ENCODE data around the gene SEC14L5.
"Not testable (repeated sequence)": the region's sequence is repeated elsewhere in the genome, so short reads cannot be mapped to it uniquely, and the experiment has no call there.

SEC14L5 gene

GRCh38 chr16:4918781-4919251, 39.3 kb upstream of the SEC14L5 start:
- no peaks in the 10 kb centered on the region for H3K36me3 ChIP-seq (ENCODE audit: control insufficient read depth in 1 of 2, insufficient read depth in 2 of 2, low read length in 2 of 2)
- H3K9me3 ChIP-seq (ENCODE audit: control insufficient read depth in 1 of 2, low read length in 2 of 2) = no peaks in the 10 kb centered on the region
- no peak overlapping the region for H3K4me3 ChIP-seq (ENCODE audit: low read depth in 1 of 2, low read length in 2 of 2)
- H3K4me1 ChIP-seq (ENCODE audit: control insufficient read depth in 1 of 2, insufficient read depth in 2 of 2, low read length in 2 of 2) = no peaks in the 10 kb centered on the region
- no peaks in the 10 kb centered on the region for H3K27me3 ChIP-seq (ENCODE audit: low read depth, low read length)
- H3K27ac ChIP-seq (ENCODE audit: low read length) = no peak overlapping the region

GRCh38 chr16:4920826-4921225, 37.3 kb upstream of the SEC14L5 start:
- Histone ChIP-seq H3K36me3 (ENCODE audit: control insufficient read depth in 1 of 2, insufficient read depth in 2 of 2, low read length in 2 of 2) (no peaks in the 10 kb centered on the region), H3K27me3 (ENCODE audit: low read depth, low read length) (no peaks in the 10 kb centered on the region), H3K27ac (ENCODE audit: low read length) (no peak overlapping the region), H3K9me3 (ENCODE audit: control insufficient read depth in 1 of 2, low read length in 2 of 2) (no peaks in the 10 kb centered on the region), H3K4me3 (ENCODE audit: low read depth in 1 of 2, low read length in 2 of 2) (no peak overlapping the region), H3K4me1 (ENCODE audit: control insufficient read depth in 1 of 2, insufficient read depth in 2 of 2, low read length in 2 of 2) (peaks cover 4 to 5% of the 10 kb centered on the region in 2 donors)

DNA sequence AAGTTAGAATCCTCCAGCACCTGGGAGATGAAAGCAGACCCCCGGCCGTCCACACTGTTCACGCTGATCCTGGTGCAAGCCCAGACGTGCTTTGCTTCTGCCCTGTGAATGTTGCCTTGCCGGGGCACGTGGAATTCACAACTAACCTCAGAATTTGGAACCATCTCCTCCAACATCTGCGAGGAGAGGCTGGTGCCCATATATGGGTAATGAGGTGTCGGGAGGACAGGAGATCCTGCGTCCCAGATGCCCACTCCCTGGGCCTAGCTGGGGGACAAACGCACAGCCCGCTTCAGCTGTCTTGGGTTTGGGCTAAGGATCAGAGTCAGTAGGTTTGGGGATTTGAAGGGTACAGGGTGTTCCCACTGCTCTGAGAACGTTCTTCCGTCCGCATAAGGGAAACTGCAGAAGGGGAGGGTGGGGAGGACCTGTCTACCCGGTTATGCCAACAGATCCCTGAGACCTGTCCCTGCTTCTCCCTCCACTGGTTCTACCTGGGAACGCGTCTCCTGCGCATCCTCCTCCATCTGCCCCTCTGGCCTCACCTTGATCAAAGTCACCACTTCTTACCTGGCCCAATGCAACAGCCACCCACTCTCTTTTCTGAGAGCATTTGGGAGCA, 35.3 kb upstream of the SEC14L5 start:
- Histone ChIP-seq H3K4me1 (ENCODE audit: control insufficient read depth in 1 of 2, insufficient read depth in 2 of 2, low read length in 2 of 2) (peaks cover 4 to 5% of the 10 kb centered on the region in 2 donors), H3K27me3 (ENCODE audit: low read depth, low read length) (no peaks in the 10 kb centered on the region), H3K4me3 (ENCODE audit: low read depth in 1 of 2, low read length in 2 of 2) (no peak overlapping the region), H3K27ac (ENCODE audit: low read length) (no peak overlapping the region), H3K36me3 (ENCODE audit: control insufficient read depth in 1 of 2, insufficient read depth in 2 of 2, low read length in 2 of 2) (peaks cover 5% of the 10 kb centered on the region in 2 donors), H3K9me3 (ENCODE audit: control insufficient read depth in 1 of 2, low read length in 2 of 2) (peaks cover 9% of the 10 kb centered on the region in 2 donors)

GRCh38 chr16:4923853-4924252, 34.3 kb upstream of the SEC14L5 start:
- Histone ChIP-seq H3K27me3 (ENCODE audit: low read depth, low read length) (no peaks in the 10 kb centered on the region), H3K27ac (ENCODE audit: low read length) (no peak overlapping the region), H3K4me1 (ENCODE audit: control insufficient read depth in 1 of 2, insufficient read depth in 2 of 2, low read length in 2 of 2) (peaks cover 4 to 5% of the 10 kb centered on the region in 2 donors), H3K9me3 (ENCODE audit: control insufficient read depth in 1 of 2, low read length in 2 of 2) (peaks cover 9% of the 10 kb centered on the region in 2 donors), H3K36me3 (ENCODE audit: control insufficient read depth in 1 of 2, insufficient read depth in 2 of 2, low read length in 2 of 2) (peaks cover 5% of the 10 kb centered on the region in 2 donors), H3K4me3 (ENCODE audit: low read depth in 1 of 2, low read length in 2 of 2) (no peak overlapping the region)

GRCh38 chr16:4924593-4925292, 33.4 kb upstream of the SEC14L5 start:
- H3K9me3 ChIP-seq (ENCODE audit: control insufficient read depth in 1 of 2, low read length in 2 of 2) = peaks cover 9% of the 10 kb centered on the region in 2 donors
- H3K36me3 ChIP-seq (ENCODE audit: control insufficient read depth in 1 of 2, insufficient read depth in 2 of 2, low read length in 2 of 2) = peaks cover 5% of the 10 kb centered on the region in 2 donors
- no peak overlapping the region for H3K4me3 ChIP-seq (ENCODE audit: low read depth in 1 of 2, low read length in 2 of 2)
- no peak overlapping the region for H3K27ac ChIP-seq (ENCODE audit: low read length)
- no peaks in the 10 kb centered on the region for H3K27me3 ChIP-seq (ENCODE audit: low read depth, low read length)
- H3K4me1 ChIP-seq (ENCODE audit: control insufficient read depth in 1 of 2, insufficient read depth in 2 of 2, low read length in 2 of 2) = peaks cover 4 to 5% of the 10 kb centered on the region in 2 donors

- Histone ChIP-seq H3K4me1 (ENCODE audit: control insufficient read depth in 1 of 2, insufficient read depth in 2 of 2, low read length in 2 of 2) (peaks cover 4 to 5% of the 10 kb centered on the region in 2 donors), H3K27ac (ENCODE audit: low read length) (no peak overlapping the region), H3K36me3 (ENCODE audit: control insufficient read depth in 1 of 2, insufficient read depth in 2 of 2, low read length in 2 of 2) (peaks cover 5% of the 10 kb centered on the region in 2 donors)
These were observed 32.9 kb upstream of the SEC14L5 start for GRCh38 chr16:4925293-4925607.

GRCh38 chr16:4925791-4926190, 32.3 kb upstream of the SEC14L5 start:
- H3K27me3 ChIP-seq (ENCODE audit: low read depth, low read length) = no peaks in the 10 kb centered on the region
- no peak overlapping the region for H3K27ac ChIP-seq (ENCODE audit: low read length)
- H3K9me3 ChIP-seq (ENCODE audit: control insufficient read depth in 1 of 2, low read length in 2 of 2) = peaks cover 9% of the 10 kb centered on the region in 2 donors
- H3K4me1 ChIP-seq (ENCODE audit: control insufficient read depth in 1 of 2, insufficient read depth in 2 of 2, low read length in 2 of 2) = peaks cover 4 to 5% of the 10 kb centered on the region in 2 donors
- H3K4me3 ChIP-seq (ENCODE audit: low read depth in 1 of 2, low read length in 2 of 2) = no peak overlapping the region
- H3K36me3 ChIP-seq (ENCODE audit: control insufficient read depth in 1 of 2, insufficient read depth in 2 of 2, low read length in 2 of 2) = peaks cover 5% of the 10 kb centered on the region in 2 donors

More at GRCh38 chr16:4925293-4925607, 32.9 kb upstream of the SEC14L5 start:
- no peak overlapping the region for H3K4me3 ChIP-seq (ENCODE audit: low read depth in 1 of 2, low read length in 2 of 2)
- no peaks in the 10 kb centered on the region for H3K27me3 ChIP-seq (ENCODE audit: low read depth, low read length)
- H3K9me3 ChIP-seq (ENCODE audit: control insufficient read depth in 1 of 2, low read length in 2 of 2) = peaks cover 9% of the 10 kb centered on the region in 2 donors

DNA sequence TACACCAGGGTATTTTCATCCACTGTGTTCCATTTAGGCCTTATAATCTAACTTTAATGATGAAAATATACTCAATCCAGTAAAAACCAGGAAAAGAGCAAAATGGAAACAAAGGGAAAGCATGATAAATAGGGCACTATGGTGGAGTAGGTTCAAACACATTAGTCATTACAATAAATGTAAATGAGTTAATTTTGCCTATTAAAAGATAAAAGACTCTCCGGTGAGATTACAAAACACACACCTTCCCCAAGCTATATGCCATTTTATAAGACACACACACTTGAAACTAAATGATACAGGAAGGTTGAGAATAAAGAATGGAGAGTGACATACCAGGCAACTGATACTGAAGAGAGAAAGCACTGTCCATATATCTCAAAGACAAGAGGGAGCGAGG, 31.2 kb upstream of the SEC14L5 start:
- Histone ChIP-seq H3K36me3 (ENCODE audit: control insufficient read depth in 1 of 2, insufficient read depth in 2 of 2, low read length in 2 of 2) (peaks cover 5% of the 10 kb centered on the region in 2 donors), H3K4me3 (ENCODE audit: low read depth in 1 of 2, low read length in 2 of 2) (no peak overlapping the region), H3K27ac (ENCODE audit: low read length) (no peak overlapping the region), H3K9me3 (ENCODE audit: control insufficient read depth in 1 of 2, low read length in 2 of 2) (peaks cover 9% of the 10 kb centered on the region in 2 donors), H3K4me1 (ENCODE audit: control insufficient read depth in 1 of 2, insufficient read depth in 2 of 2, low read length in 2 of 2) (peaks cover 4 to 5% of the 10 kb centered on the region in 2 donors), H3K27me3 (ENCODE audit: low read depth, low read length) (no peaks in the 10 kb centered on the region)

GRCh38 chr16:4927661-4928060, 30.5 kb upstream of the SEC14L5 start:
- Histone ChIP-seq H3K27me3 (ENCODE audit: low read depth, low read length) (no peaks in the 10 kb centered on the region), H3K27ac (ENCODE audit: low read length) (no peak overlapping the region), H3K4me1 (ENCODE audit: control insufficient read depth in 1 of 2, insufficient read depth in 2 of 2, low read length in 2 of 2) (peaks cover 4 to 5% of the 10 kb centered on the region in 2 donors), H3K4me3 (ENCODE audit: low read depth in 1 of 2, low read length in 2 of 2) (no peak overlapping the region), H3K9me3 (ENCODE audit: control insufficient read depth in 1 of 2, low read length in 2 of 2) (peaks cover 9% of the 10 kb centered on the region in 2 donors), H3K36me3 (ENCODE audit: control insufficient read depth in 1 of 2, insufficient read depth in 2 of 2, low read length in 2 of 2) (peaks cover 5% of the 10 kb centered on the region in 2 donors)

GRCh38 chr16:4928227-4928626, 29.9 kb upstream of the SEC14L5 start:
- H3K27ac ChIP-seq (ENCODE audit: low read length) = no peak overlapping the region
- H3K36me3 ChIP-seq (ENCODE audit: control insufficient read depth in 1 of 2, insufficient read depth in 2 of 2, low read length in 2 of 2) = peaks cover 5% of the 10 kb centered on the region in 2 donors
- no peak overlapping the region for H3K4me3 ChIP-seq (ENCODE audit: low read depth in 1 of 2, low read length in 2 of 2)
- no peaks in the 10 kb centered on the region for H3K27me3 ChIP-seq (ENCODE audit: low read depth, low read length)
- H3K4me1 ChIP-seq (ENCODE audit: control insufficient read depth in 1 of 2, insufficient read depth in 2 of 2, low read length in 2 of 2) = peaks cover 4 to 6% of the 10 kb centered on the region in 2 donors
- H3K9me3 ChIP-seq (ENCODE audit: control insufficient read depth in 1 of 2, low read length in 2 of 2) = peaks cover 9% of the 10 kb centered on the region in 2 donors

DNA sequence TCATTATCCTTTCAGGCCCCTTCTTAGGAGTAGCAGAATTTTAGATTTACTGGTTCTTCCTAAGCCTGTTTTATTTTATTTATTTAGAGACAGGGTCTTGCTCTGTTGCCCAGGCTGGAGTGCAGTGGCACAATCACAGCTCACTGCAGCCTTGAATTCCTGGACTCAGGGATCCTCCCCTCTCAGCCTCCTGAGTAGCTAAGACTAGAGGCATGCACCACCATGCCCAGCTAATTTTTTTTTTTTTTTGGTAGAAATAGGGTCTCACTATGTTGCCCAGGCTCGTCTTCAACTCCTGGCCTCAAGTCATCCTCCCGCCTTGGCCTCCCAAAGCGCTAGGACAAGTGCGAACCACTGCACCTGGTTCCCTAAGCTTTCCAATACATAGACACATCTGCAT, 28.5 kb upstream of the SEC14L5 start:
- not testable (repeated sequence) for H3K27ac ChIP-seq (ENCODE audit: low read length); H3K27me3 ChIP-seq (ENCODE audit: low read depth, low read length); H3K4me3 ChIP-seq (ENCODE audit: low read depth in 1 of 2, low read length in 2 of 2); H3K4me1 ChIP-seq (ENCODE audit: control insufficient read depth in 1 of 2, insufficient read depth in 2 of 2, low read length in 2 of 2); H3K36me3 ChIP-seq (ENCODE audit: control insufficient read depth in 1 of 2, insufficient read depth in 2 of 2, low read length in 2 of 2); H3K9me3 ChIP-seq (ENCODE audit: control insufficient read depth in 1 of 2, low read length in 2 of 2)

Measured in muscle layer of duodenum (tissue), 2 donors.